HL-60/S4 treated with phorbol 12-myristate 13-acetate at 8.2 ng/mL for 4 days and 3 days (cell line): ENCODE results near the gene BOD1L1.

Experiments
- in situ Hi-C: fragments of 300-500 bp; cut with MboI; formaldehyde crosslinking; loops from 2 replicates; pipeline ENCODE4 v1.15.0; 2022; ENCODE audit warnings: low sequenced_read_pairs

Gene BOD1L1

GRCh38 chr4:13541720-13542576 is 85.6 kb downstream of the BOD1L1 start:
- in situ Hi-C loops: loop anchor here (25.0 kb wide), 1 partner anchor 705 kb away; no protein-coding TSS in a partner anchor

- in situ Hi-C loops: loop anchor here (25.0 kb wide), 1 partner anchor 704 kb away; no protein-coding TSS in a partner anchor
Measured at GRCh38 chr4:13541176-13541604, 86.3 kb downstream of the BOD1L1 start.

GRCh38 chr4:13540446-13541175 is 86.9 kb downstream of the BOD1L1 start:
- in situ Hi-C loops: loop anchor here (25.0 kb wide), 1 partner anchor 703 kb away; no protein-coding TSS in a partner anchor

- in situ Hi-C loops: loop anchor here (25.0 kb wide), 1 partner anchor 703 kb away; no protein-coding TSS in a partner anchor
Measured at GRCh38 chr4:13539619-13540445, 87.7 kb downstream of the BOD1L1 start.

GRCh38 chr4:13539047-13539618 is 88.4 kb downstream of the BOD1L1 start:
- in situ Hi-C loops: loop anchor here (25.0 kb wide), 1 partner anchor 702 kb away; no protein-coding TSS in a partner anchor

- in situ Hi-C loops: loop anchor here (25.0 kb wide), 1 partner anchor 701 kb away; no protein-coding TSS in a partner anchor
Measured at GRCh38 chr4:13538427-13538973, 89.0 kb downstream of the BOD1L1 start.

- in situ Hi-C loops: loop anchor here (25.0 kb wide), 1 partner anchor 701 kb away; no protein-coding TSS in a partner anchor
Measured at GRCh38 chr4:13537832-13538177, 89.7 kb downstream of the BOD1L1 start.

GRCh38 chr4:13537011-13537831 is 90.3 kb downstream of the BOD1L1 start:
- in situ Hi-C loops: loop anchor here (25.0 kb wide), 1 partner anchor 700 kb away; no protein-coding TSS in a partner anchor

- in situ Hi-C loops: loop anchor here (25.0 kb wide), 1 partner anchor 699 kb away; no protein-coding TSS in a partner anchor
Measured at GRCh38 chr4:13536607-13537006, 90.9 kb downstream of the BOD1L1 start.

- in situ Hi-C loops: loop anchor here (25.0 kb wide), 1 partner anchor 699 kb away; no protein-coding TSS in a partner anchor
Measured at GRCh38 chr4:13535708-13536361, 91.7 kb downstream of the BOD1L1 start.

- in situ Hi-C loops: loop anchor here (25.0 kb wide), 1 partner anchor 698 kb away; no protein-coding TSS in a partner anchor
Measured at GRCh38 chr4:13535118-13535517, 92.4 kb downstream of the BOD1L1 start.

GRCh38 chr4:13534344-13535063 is 93.0 kb downstream of the BOD1L1 start:
- in situ Hi-C loops: loop anchor here (25.0 kb wide), 1 partner anchor 697 kb away; no protein-coding TSS in a partner anchor

- in situ Hi-C loops: loop anchor here (25.0 kb wide), 1 partner anchor 697 kb away; no protein-coding TSS in a partner anchor
Measured at GRCh38 chr4:13533670-13534343, 93.7 kb downstream of the BOD1L1 start.

- in situ Hi-C loops: loop anchor here (25.0 kb wide), 1 partner anchor 694 kb away; no protein-coding TSS in a partner anchor
Measured at GRCh38 chr4:13531625-13531998, 95.9 kb downstream of the BOD1L1 start.

GRCh38 chr4:13530823-13531624 is 96.5 kb downstream of the BOD1L1 start:
- in situ Hi-C loops: loop anchor here (25.0 kb wide), 1 partner anchor 694 kb away; no protein-coding TSS in a partner anchor
